Mesothelial cell of epicardium (in vitro differentiated cells): Measurements from ENCODE around the gene APCDD1L. TPM values are rescaled to one million over a fixed set of nuclear protein-coding genes. Genes with fewer than 3 reads are reported as not detected.

ENCODE experiments used
- DNase-seq, 2 experiments: peaks; one replicate each; pipeline ENCODE4 v3.0.0; 2021; ENCODE audit warnings: low spot score in 2 of 2; ENCODE audit not compliant: unreplicated experiment in 2 of 2
- H3K27ac Mint-ChIP-seq: 2 replicates; pipeline ENCODE4 v1.8.0; 2021; ENCODE audit warnings: mixed read lengths
- H3K27me3 Mint-ChIP-seq: 2 replicates; pipeline ENCODE4 v1.8.0; 2021; ENCODE audit warnings: low read depth, mixed read lengths
- H3K36me3 Mint-ChIP-seq: 2 replicates; pipeline ENCODE4 v1.8.0; 2021; ENCODE audit warnings: mixed read lengths
- H3K4me1 Mint-ChIP-seq: 2 replicates; pipeline ENCODE4 v1.8.0; 2021; ENCODE audit warnings: mixed read lengths
- H3K4me3 Mint-ChIP-seq: 2 replicates; pipeline ENCODE4 v1.8.0; 2021; ENCODE audit warnings: mild to moderate bottlenecking, moderate library complexity, mixed read lengths
- H3K9me3 Mint-ChIP-seq: 2 replicates; pipeline ENCODE4 v1.8.0; 2021; ENCODE audit warnings: mixed read lengths
- total RNA-seq: library from RNA; stranded (reverse); gene quantifications from 3 replicates; pipeline ENCODE4 v1.2.1, GENCODE V29; 2021
- TF ChIP-seq, protein P1 (sequence below): fragments of 200-600 bp; sonication (generic); IDR thresholded peaks from one replicate; pipeline ENCODE4 v1.5.0; 2021; ENCODE audit warnings: antibody characterized with exemption; ENCODE audit not compliant: unreplicated experiment

The APCDD1L gene
- total RNA-seq, 1 donor from 2014 or later = not detected

DNA sequence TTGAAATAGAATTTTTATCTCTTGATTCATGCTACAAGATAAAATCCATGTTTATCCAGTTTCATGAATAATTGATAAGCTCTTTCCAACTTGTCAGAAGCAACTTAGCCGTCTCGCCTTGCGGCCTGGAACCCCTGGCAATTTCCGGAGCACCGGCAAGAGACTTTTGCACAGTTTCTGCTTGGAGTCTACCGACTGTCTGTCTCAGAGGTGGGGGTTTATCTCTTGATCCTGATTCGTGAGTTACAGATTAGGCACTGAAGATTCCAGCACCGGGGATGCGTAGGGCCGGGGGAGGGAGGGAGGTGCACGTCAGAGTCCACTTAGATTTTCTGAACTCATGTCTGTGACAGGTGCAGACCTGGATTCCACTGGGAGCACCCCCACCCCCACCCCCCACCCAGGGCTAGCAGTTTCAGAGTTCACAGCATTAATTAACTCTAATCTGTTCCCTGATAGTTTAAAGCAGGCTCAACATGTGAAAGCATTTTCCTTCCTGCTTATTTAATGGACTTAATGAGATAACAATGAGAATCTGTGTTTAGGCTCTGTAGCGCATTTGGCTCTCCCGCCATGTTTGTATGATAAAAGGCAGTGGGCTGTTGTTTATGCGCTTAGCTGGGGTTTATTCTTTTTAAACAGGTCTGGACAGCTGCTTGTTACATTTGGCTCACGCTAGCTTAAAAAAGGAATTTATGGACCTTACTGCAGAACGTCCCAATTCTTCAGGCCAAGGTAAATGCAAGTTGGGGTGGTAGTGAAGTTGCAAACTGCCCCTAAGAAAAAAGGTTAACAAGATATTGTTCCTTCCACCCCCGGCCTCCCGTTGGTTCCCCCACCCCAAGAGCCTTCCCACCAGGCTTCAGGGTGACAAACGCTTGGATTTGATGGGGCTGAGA is 8.1 kb upstream of the APCDD1L start:
- H3K9me3 Mint-ChIP-seq = peaks cover 26% of the 10 kb centered on the region
- no peak for DNase-seq
- TF ChIP-seq, protein P1, sequence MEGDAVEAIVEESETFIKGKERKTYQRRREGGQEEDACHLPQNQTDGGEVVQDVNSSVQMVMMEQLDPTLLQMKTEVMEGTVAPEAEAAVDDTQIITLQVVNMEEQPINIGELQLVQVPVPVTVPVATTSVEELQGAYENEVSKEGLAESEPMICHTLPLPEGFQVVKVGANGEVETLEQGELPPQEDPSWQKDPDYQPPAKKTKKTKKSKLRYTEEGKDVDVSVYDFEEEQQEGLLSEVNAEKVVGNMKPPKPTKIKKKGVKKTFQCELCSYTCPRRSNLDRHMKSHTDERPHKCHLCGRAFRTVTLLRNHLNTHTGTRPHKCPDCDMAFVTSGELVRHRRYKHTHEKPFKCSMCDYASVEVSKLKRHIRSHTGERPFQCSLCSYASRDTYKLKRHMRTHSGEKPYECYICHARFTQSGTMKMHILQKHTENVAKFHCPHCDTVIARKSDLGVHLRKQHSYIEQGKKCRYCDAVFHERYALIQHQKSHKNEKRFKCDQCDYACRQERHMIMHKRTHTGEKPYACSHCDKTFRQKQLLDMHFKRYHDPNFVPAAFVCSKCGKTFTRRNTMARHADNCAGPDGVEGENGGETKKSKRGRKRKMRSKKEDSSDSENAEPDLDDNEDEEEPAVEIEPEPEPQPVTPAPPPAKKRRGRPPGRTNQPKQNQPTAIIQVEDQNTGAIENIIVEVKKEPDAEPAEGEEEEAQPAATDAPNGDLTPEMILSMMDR = no peak
- no peak overlapping the region for H3K4me3 Mint-ChIP-seq
- peak overlapping the region; percentile 61 for H3K27ac Mint-ChIP-seq
- H3K36me3 Mint-ChIP-seq = no peaks in the 10 kb centered on the region
- H3K27me3 Mint-ChIP-seq = peaks cover 36% of the 10 kb centered on the region
- H3K4me1 Mint-ChIP-seq = peaks cover 10% of the 10 kb centered on the region

DNA sequence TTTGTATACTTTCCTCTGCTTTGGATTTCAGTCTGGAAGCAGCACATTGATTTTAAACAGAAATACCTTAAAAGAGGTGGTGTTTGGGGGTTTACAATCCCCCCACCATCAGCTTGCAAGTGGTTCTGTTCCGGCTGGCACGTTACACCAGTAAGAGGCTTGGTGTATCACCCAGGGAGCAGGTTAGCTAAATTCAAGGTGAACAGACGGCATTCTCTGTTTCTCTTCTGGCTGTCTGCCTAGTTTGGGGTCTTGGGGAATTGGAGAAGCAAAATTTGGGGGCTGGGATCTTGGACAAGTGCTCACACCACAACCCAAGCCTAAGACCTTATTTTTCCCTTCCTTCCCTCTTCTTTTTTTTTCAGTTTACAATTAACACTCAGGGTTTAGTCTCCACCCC is 7.5 kb upstream of the APCDD1L start:
- peak overlapping the region; percentile 61 for H3K27ac Mint-ChIP-seq
- no peak overlapping the region for H3K4me3 Mint-ChIP-seq
- H3K36me3 Mint-ChIP-seq = no peaks in the 10 kb centered on the region
- no peak for DNase-seq
- TF ChIP-seq, protein P1 = no peak
- H3K4me1 Mint-ChIP-seq = peaks cover 10% of the 10 kb centered on the region
- H3K9me3 Mint-ChIP-seq = peaks cover 25% of the 10 kb centered on the region
- peaks cover 42% of the 10 kb centered on the region for H3K27me3 Mint-ChIP-seq

DNA sequence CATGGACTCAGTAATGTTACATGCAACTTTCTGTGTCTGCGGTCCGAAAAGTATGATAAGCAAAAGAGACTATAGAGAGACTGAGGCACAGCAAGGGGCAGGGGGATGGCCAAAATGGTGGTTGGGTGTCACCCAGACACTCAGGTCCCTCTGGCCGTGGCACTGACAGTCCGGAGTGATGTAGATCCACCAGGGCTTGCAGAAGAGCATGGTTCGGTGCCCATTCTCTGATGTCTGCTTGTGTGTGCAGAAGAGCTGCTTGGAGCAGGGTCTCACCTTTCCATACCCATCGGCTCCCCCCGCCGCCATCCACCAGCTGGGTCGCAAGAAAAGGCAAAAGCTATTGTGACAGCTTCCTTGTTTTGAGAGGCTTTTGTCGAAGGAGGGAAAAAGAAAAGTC is 6.6 kb upstream of the APCDD1L start:
- Mint-ChIP-seq H3K4me1 (peaks cover 10% of the 10 kb centered on the region), H3K36me3 (no peaks in the 10 kb centered on the region), H3K27me3 (peaks cover 51% of the 10 kb centered on the region), H3K27ac (no peak overlapping the region), H3K9me3 (peaks cover 16% of the 10 kb centered on the region), H3K4me3 (no peak overlapping the region)
- TF ChIP-seq, protein P1 = no peak
- DNase-seq = no peak

DNA sequence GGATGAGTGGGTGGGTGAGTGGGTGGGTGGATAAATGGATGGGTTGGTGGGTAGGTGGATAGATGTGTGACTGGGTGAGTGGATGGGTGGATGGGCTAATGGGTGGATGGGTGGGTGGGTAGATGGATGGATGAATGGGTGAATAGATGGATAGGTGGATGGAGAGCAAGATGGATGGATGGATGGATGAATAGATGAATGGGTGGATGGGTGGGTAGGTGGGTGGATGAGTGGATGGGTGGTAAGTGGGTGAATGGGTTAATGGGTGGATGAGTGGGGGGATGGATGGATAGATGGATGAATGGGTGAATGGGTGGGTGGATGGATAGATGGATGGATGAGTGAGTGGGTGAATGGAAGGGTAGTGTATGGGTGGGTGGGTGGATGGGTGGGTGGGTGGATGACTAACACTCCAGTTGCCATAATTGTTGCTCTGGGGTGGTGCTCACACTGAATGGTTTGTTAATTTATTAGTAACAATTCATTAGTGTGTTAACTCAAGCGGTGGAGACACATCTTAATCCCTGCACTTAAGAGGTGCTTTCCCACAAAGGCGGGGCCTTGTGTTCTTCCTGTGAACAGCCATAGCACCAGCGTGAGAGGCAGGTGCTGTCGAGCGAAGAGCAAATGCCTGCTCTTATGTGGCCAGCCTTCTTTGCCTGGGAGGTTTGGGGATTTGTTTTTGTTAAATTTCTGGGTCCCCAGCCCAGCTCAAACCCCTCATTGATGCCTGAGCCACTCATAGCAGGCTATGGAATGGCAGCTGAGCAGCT is 4.9 kb upstream of the APCDD1L start:
- Mint-ChIP-seq H3K9me3 (no peaks in the 10 kb centered on the region), H3K27ac (no peak overlapping the region), H3K27me3 (peaks cover 67% of the 10 kb centered on the region), H3K4me1 (peaks cover 10% of the 10 kb centered on the region), H3K4me3 (no peak overlapping the region), H3K36me3 (no peaks in the 10 kb centered on the region)
- TF ChIP-seq, protein P1 = no peak
- no peak for DNase-seq

DNA sequence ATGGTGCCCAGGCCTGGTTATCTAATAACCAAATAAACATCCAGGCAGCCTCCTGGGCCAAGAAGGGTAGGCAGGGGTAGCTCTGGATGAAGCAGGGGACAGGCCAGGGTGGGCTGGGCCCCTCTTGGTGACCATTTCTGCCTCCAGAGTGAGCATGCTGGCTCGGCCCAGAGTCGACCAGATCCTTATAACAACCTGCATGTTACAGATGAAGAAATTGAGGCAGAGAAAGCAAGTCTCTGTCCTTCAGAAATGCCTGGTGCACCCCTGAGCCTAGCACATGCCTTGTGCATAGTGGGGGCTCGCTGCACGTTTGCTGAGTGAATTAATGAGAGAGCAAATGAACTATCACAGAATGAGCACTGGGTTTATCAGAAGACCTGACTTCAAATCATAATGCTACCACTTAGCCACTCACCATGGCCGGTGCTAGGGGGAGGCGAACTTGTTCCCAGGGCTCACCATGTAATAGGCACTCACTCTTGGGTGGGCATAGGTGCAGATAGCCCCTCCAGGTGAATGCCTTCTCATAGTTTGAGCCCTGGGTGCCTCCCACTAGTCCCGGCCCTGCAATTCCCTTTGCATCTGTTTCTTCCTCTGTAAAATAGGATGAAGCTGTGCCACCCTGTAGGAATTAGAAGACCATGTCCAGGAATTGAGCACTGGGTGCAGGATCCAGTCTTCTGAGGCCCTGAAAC is 3.8 kb upstream of the APCDD1L start:
- Mint-ChIP-seq H3K4me3 (no peak overlapping the region), H3K9me3 (no peaks in the 10 kb centered on the region), H3K4me1 (peaks cover 14% of the 10 kb centered on the region), H3K27ac (no peak overlapping the region), H3K27me3 (peaks cover 73% of the 10 kb centered on the region), H3K36me3 (no peaks in the 10 kb centered on the region)
- TF ChIP-seq, protein P1 = no peak
- DNase-seq = no peak
